GM20431 (cell line): Measurements from ENCODE around the gene CRISP3.

Experiments used
- in situ Hi-C: fragments of 300-500 bp; cut with MseI, MboI; formaldehyde crosslinking; loops from one replicate; pipeline ENCODE4 v1.15.0; 2020; ENCODE audit warnings: low sequenced_read_pairs; ENCODE audit not compliant: unreplicated experiment

The CRISP3 gene

DNA sequence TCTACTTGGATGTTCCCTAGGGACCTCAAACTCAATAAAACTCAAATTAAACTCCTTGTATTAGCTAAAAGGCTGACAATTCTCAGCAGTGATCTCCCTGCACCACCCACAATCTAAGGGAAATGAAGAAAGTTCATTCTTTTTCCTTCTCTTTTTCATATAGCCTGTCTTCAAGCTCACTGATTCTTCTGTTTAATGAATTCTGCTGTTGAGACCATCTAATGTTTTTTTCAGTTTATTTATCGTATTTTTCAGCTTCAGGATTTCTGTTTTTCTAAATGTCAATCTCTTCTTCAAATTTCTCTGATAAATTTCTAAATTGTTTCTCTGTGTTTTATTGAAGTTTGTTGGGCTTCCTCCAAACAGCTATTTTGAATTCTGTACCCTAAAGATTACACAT, 50.7 kb downstream of the CRISP3 start:
- in situ Hi-C loops, result no loop called here

DNA sequence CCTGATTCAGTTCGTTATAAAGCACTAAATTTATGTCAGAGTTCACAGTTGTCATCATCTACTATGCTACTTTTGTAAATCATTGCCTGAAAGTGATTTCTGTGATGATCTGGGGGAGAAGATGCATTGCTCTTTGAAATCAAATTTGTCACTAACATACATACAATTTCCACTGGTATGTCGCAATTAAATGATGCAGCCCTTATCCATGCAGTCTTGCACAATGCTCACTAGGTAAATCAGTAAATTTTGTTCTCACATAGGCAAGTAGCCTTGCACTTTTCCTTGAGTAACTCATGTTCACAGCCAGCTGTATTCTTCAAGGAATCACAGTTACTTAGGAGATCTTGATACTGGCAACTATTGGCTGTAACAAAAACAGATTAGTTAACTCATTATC, 51.7 kb downstream of the CRISP3 start:
- in situ Hi-C loops, result no loop called here
